Glutamatergic neuron (in vitro differentiated cells): ENCODE results near the gene TFDP1. TPM values are rescaled to one million over a fixed set of nuclear protein-coding genes. Genes with fewer than 3 reads are reported as not detected.
A peak's percentile ranks its signal among the peaks of the same experiment; 100 is the strongest.

Source experiments
- DNase-seq: peaks from one replicate; pipeline ENCODE4 v3.0.0; 2022
- H3K27ac Mint-ChIP-seq: one replicate; pipeline ENCODE4 v1.8.0; 2020; ENCODE audit warnings: mild to moderate bottlenecking, mixed read lengths, inconsistent platforms; ENCODE audit not compliant: unreplicated experiment
- H3K27me3 Mint-ChIP-seq: one replicate; pipeline ENCODE4 v1.8.0; 2020; ENCODE audit warnings: mild to moderate bottlenecking, moderate library complexity, mixed read lengths, inconsistent platforms; ENCODE audit not compliant: unreplicated experiment
- H3K36me3 Mint-ChIP-seq: one replicate; pipeline ENCODE4 v1.8.0; 2020; ENCODE audit warnings: mild to moderate bottlenecking, mixed read lengths, inconsistent platforms; ENCODE audit not compliant: unreplicated experiment
- H3K4me1 Mint-ChIP-seq: one replicate; pipeline ENCODE4 v1.8.0; 2020; ENCODE audit warnings: mild to moderate bottlenecking, low read depth, mixed read lengths, inconsistent platforms; ENCODE audit not compliant: unreplicated experiment
- H3K4me3 Mint-ChIP-seq: one replicate; pipeline ENCODE4 v1.8.0; 2020; ENCODE audit warnings: mild to moderate bottlenecking, mixed read lengths, inconsistent platforms; ENCODE audit not compliant: unreplicated experiment
- H3K9me3 Mint-ChIP-seq: one replicate; pipeline ENCODE4 v1.8.0; 2020; ENCODE audit warnings: mild to moderate bottlenecking, moderate library complexity, mixed read lengths, inconsistent platforms; ENCODE audit not compliant: unreplicated experiment
- CTCF ChIP-seq: fragments of 200-600 bp; sonication (generic); IDR thresholded peaks from one replicate; pipeline ENCODE4 v1.5.0; 2021; ENCODE audit not compliant: partially characterized antibody, unreplicated experiment
- total RNA-seq: library from RNA; stranded (reverse); fragmentation: NEBNext Ultra II Directional; extraction: Animal tissue kit (Norgen Biotek cat#: 25700); gene quantifications from one replicate; pipeline ENCODE4 v1.2.1, GENCODE V29; 2021; ENCODE audit not compliant: unreplicated experiment

TFDP1 gene
- total RNA-seq, 1 donor from 2014 or later: 62.0 TPM

GRCh38 chr13:113663934-113664333, 79.4 kb downstream of the TFDP1 start:
- Mint-ChIP-seq H3K36me3 (peaks cover 18% of the 10 kb centered on the region), H3K4me3 (no peak overlapping the region), H3K27ac (no peak overlapping the region), H3K9me3 (peaks cover 10% of the 10 kb centered on the region), H3K27me3 (peaks cover 9% of the 10 kb centered on the region), H3K4me1 (no peaks in the 10 kb centered on the region)
- TF ChIP-seq CTCF: no peak
- DNase-seq: peak; percentile 12

DNA sequence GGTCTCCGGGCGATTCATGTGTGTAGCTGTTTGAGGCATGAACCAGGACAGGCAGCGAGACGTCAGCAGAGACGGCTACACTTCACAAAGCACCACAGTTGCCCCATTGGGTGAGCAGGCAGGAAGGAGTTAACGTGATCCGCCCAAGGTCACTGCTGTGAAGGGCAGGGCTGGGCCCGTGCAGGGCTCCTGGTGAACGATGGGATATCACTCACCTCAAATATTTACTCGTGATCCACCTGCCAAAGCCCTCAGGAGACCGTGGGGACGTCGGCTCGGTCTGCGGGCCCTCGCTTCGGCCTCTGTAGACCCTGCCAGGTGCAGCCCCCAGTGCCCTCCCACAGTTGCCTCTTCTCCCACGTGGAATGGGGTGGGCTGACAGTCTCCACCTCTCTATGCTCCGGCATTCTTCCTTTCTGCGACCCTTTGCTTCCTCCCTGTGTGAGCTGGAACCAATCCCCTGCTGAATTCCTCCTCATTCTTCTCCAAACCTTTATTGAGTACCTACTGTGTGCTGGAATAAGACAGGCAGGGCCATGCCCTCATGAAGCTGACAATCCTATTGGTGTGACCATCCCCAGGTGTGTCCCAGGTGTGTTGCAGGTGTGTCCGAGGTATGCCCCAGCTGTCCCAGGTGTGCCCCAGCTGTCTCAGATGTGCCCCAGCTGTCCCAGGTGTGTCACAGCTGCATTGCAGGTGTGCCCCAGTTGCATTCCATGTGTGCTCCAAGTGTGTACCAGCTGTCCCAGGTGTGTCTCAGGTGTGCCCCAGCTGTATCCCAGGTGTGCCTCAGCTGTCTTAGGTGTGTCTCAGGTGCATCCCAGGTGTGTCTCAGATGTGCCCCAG, 80.4 kb downstream of the TFDP1 start:
- TF ChIP-seq CTCF: no peak
- Mint-ChIP-seq H3K36me3 (peaks cover 18% of the 10 kb centered on the region), H3K4me1 (no peaks in the 10 kb centered on the region), H3K27ac (no peak overlapping the region), H3K9me3 (peaks cover 11% of the 10 kb centered on the region), H3K4me3 (no peak overlapping the region), H3K27me3 (peaks cover 10% of the 10 kb centered on the region)
- peak; percentile 14 for DNase-seq

- H3K36me3 Mint-ChIP-seq: peaks cover 15% of the 10 kb centered on the region
- no peak overlapping the region for H3K4me3 Mint-ChIP-seq
- no peak overlapping the region for H3K27ac Mint-ChIP-seq
- H3K27me3 Mint-ChIP-seq: peaks cover 13% of the 10 kb centered on the region
- DNase-seq: peak; percentile 16
- H3K4me1 Mint-ChIP-seq: no peaks in the 10 kb centered on the region
- TF ChIP-seq CTCF: no peak
- H3K9me3 Mint-ChIP-seq: peaks cover 11% of the 10 kb centered on the region
Observed at GRCh38 chr13:113665597-113666328, 81.2 kb downstream of the TFDP1 start.

DNA sequence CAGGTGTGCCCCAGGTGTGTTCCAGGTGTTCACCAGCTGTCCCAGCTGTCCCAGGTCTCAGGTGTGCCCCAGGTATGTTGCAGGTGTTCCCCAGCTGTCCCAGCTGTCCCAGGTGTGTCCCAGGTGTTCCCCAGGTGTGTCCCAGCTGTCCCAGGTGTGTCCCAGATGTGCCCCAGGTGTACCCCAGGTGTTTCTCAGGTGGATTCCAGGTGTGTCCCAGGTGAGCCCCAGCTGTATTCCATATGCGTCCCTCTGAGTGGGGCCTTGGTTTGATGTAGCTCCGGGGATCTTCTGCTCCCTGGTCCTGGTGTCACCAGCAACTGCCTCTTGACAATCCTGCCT, 81.7 kb downstream of the TFDP1 start:
- Mint-ChIP-seq H3K36me3 (peaks cover 10% of the 10 kb centered on the region), H3K27ac (no peak overlapping the region), H3K27me3 (peaks cover 11% of the 10 kb centered on the region), H3K9me3 (peaks cover 11% of the 10 kb centered on the region), H3K4me3 (no peak overlapping the region), H3K4me1 (no peaks in the 10 kb centered on the region)
- no peak for DNase-seq
- no peak for TF ChIP-seq CTCF
